ENCODE data around the gene ZBTB7C.

The ZBTB7C gene

DNA sequence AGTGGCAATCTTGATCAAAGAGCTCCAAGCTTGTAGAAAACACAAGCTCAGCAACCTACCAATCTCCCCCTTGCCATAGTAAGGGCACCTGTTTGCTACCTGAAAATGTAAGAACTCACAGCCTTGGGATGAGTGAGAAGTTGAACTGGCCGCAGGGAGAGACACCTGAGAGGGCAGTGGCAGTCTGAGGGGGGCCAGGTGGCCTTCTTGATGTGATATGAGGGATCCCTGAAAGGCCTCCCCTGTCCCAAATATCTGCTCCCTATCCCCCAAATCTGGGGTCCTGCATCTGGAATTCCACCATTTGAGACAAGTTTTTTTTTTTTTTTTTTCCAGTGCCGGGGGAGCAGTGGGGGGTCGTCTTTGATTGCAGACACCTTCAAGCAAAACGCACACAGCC is 248.6 kb downstream of the ZBTB7C start:
- DNase-seq, result no peak

DNA sequence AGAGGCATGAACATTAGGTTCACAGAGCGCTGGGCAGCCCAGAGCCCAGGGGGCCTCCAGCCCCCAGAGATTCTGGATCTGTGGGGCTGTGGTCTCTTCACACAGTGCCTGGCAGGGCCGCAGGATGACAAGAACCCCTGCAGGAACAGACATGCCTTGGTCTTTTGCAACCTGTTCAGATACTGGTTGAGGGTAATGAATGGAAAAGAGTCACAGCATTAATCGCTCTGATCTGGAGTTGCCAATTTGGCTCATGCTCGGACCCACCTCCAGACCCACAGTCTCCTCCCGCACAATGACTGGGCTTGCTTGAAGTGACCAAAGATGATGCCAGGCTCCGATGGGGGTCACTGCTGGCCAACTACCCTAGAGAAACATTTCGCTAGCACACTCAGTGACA is 249.4 kb downstream of the ZBTB7C start:
- DNase-seq, result no peak

DNA sequence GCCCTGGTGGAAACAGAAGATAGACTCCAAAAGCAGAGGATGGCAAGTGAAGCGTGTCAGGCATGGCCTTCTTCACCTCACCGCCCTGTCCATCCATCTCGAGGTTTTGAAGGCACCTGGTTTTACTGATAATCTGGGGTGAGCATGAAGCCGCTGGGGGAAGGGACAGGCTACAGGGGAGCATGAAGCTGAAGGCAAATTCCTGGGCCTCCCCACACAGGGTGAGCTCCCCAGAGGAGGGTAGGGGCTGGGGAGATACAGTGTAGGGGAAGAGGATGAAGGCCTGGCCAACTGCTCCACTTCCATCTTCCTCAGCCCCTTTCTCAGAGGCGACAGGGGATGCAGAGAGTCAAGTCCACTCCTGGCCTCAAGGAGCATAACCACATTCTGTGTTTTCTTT is 250.5 kb downstream of the ZBTB7C start:
- no peak for DNase-seq

DNA sequence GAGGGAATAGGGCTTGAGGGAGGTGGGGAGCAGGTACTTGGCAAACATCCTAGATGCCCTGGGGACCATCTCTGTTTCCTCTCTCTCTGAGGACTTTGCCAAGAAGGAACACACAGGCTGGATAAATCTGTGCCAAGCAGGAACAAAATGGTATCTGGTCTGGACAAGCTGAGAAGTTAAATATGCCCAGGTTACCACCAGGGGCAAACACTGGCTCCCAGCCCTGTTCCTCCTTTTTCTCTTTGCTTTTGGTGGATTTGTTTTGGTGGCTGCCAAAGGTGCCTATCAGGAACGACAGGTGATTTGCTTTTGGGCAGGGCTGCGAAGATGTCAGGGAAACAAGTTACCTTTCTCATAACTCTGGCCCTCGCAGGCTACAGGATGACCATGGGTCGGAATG is 251.2 kb downstream of the ZBTB7C start:
- DNase-seq, result no peak

DNA sequence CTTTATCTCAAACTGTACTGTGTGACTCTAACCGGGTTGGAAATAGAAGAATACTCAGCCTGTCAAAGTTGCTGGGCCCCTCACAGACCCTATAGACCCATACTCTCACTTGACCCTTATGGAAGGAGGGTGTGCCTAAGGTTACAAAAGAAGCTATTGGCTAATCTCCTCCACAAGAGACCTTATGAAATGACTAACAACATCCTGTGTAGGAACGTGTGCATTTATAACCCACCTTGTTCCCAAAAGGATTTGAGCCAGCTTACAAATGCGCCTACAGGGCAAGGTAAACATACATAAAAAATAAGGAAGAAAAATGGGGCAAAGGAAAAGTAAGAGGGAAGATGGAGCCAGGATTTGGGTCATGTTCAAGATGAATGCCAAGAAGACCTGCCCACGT is 253.3 kb downstream of the ZBTB7C start:
- no peak for DNase-seq

DNA sequence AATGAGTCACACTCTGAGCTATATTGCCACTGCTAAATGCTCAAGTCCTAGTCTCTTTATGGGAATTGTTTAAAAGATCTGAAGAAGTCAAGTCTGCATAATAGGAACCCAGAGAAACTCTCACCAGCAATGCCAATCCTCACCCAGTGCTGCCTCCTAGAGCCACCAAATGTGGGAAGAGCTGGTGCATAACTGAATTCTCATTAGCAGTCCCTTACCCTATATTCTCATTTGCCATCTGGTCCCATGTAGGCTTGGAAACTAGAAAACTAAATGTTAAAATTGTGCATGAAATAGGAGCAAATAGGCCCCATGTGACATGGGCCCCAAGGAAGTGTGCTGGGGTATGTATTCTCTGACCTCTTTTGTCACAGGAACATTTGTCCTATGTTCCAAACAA is 254.4 kb downstream of the ZBTB7C start:
- no peak for DNase-seq

DNA sequence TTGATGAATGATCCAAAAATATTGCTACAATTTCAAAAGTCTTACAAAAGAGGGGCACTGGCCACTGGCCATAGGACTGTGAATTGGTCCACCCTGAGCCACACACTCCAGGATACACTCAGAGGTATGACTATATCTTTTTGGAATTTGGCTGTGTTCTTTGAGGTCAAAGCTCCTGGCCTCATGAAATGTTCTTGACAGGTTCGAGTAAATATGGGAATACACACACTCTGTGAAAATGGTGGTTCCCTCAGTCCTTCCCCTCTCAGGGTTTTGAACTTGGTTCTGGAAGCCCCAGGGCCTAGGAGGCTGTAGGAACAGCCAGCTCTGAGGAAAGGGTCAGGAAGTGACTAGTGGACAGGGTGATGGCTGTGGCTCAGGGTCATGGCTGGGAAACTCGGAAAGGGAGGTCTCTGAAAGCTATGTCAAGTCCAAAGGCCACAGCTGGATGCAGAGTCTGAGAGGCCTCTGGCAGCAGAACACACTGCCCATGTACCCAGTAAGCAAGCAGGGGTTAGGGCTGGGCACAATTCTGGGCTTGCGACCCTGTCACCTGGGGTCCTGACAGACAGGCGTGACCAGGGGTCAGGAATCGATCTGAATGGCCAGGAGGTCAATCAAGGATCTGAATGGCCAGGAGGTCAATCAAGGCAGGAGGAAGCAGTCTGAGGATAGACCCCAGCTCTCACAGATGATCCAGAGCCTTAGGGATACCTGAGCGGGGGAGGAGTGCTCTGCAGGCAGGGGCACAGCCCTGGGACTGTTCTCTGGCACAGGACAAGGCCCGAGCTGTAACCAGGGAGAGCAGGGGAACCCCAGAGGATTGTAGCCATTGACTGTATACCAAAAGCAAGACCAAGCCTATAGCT is 255.3 kb downstream of the ZBTB7C start:
- no peak for DNase-seq

DNA sequence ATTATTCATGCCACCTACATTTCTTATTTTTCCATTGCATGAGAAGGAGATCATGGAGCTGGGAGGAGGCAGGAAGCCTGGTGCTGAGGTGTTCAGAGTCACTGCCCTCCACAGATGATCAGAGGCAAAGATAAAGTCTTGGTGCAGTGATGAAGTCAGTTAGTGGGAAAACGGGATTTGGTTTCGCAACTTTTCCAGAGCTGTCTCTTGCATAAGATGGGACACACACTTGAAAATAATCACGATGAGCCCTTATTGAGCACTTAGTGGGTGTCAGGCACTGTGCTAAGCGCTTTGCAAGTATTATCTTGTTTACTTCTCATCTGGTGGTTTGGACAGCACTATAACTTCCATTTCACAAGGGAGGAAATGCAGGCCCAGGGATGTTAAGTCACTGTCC is 256.6 kb downstream of the ZBTB7C start:
- DNase-seq, result no peak

DNA sequence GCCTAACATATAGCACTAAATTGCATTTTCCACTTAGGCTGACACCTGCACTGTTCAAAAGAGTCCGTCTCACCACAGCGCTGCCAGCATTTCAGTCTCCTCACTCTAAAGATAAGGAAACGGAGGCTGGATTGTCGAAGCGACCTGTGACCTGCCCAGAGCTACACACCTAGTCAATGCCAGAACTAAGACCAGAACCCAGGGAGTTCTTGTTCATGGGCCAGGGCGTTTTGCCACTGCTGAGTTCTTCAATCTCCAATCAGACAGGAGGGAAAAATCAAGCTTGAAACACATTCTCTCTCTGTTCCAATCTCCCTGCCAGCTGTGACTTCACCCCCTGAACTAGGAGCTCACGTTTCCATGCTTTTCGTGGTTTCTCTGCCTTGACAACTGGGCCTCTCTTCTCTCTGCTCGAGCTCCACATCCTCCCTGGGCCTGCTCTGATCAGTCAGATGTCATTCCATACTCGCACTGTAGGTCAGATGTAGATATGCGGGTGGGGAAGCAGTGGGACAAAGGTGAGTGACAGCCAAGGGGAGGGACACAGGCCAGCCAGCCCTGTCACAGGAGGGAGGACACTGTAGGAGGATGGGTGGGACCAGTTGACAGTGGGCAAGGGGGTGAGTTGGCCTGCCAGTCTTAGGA is 257.6 kb downstream of the ZBTB7C start:
- no peak for DNase-seq

DNA sequence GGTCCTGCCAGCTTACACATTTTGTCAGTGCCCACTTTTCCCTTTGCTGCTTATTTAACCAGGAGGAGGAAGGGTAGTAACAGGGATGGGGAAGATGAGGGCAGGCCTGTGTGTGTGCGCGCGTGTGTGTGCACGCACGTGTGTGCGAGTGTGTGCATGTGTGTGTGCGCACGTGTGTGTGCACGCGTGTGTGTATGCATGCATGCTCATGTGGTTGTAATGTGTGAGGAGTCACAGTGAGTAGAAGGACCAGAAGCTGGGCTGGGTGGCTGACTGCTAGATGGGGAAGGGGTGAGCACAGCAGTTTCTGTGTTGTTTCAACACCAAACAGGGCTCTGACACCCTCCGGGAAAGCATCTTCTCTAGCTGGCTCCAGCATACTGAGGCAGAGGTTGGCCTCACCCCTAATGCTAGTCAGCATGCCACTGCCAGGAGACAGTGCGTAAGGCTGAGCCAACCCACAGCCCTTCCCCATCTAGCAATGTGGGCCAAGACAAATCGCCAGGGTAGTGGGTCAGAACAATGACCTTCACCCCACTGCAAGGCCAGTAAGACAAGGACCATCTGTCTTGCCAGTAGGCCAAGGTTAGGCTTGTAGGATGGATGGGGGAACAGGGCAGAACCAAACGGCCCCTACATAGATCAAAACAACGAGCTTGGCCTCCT is 260.0 kb downstream of the ZBTB7C start:
- no peak for DNase-seq

DNA sequence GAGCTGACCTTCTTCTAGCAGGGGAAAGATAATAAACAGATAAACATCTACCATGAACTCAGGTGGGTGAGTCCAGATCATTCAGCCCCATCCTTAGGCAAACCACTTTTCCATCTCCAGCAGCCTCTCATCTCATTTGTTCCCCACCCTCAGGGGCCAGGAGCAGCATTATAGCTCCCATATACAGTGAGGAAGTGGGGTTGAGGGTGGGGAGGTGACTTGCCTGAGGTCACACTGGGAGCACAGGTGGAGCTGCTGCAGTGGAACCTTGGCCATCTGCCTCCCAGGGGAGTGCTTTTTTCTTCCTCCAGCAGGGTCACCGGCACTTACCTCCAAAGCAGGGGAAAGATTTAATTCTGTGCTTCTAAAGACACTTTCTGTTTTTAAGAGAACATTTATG is 266.2 kb downstream of the ZBTB7C start:
- DNase-seq, result no peak

DNA sequence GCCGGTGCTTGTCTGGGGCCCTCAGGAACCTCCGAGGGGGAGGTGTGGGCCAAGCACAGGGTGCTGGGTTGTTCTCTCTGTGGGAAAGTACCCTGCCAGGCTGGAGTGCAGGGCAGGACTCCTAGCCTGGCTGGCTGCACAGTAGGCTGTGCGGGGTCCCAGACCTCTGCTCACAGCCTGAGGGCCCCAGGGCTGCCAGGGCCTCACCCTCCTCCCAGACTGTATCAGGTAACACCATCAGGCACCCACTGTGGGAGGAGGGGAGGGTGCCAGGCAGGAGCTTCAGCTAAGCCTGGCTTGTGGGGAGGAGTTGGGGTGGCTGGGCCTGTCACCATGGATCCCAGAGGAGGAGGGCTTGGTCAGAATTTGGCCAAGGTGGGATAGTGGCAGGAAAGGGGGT is 266.8 kb downstream of the ZBTB7C start:
- no peak for DNase-seq

DNA sequence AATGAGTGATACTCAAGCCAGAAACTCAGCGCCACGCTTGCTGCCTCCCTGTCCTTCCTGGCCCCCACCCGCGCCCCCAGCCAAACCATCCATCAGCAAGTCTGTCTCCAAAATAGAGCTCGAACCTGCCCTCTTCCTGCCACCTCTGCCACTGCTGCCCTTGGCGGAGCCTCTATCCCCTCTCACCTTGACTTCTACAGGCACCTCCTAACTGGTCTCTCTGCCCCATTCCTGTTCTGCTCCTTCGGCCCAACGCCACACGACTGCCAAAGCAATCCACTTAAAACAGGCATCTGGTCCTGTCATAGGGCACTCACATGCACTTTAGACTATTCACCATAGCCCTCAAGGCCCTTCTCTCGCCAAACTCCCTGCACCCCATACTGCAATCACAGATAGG is 268.5 kb downstream of the ZBTB7C start:
- no peak for DNase-seq

DNA sequence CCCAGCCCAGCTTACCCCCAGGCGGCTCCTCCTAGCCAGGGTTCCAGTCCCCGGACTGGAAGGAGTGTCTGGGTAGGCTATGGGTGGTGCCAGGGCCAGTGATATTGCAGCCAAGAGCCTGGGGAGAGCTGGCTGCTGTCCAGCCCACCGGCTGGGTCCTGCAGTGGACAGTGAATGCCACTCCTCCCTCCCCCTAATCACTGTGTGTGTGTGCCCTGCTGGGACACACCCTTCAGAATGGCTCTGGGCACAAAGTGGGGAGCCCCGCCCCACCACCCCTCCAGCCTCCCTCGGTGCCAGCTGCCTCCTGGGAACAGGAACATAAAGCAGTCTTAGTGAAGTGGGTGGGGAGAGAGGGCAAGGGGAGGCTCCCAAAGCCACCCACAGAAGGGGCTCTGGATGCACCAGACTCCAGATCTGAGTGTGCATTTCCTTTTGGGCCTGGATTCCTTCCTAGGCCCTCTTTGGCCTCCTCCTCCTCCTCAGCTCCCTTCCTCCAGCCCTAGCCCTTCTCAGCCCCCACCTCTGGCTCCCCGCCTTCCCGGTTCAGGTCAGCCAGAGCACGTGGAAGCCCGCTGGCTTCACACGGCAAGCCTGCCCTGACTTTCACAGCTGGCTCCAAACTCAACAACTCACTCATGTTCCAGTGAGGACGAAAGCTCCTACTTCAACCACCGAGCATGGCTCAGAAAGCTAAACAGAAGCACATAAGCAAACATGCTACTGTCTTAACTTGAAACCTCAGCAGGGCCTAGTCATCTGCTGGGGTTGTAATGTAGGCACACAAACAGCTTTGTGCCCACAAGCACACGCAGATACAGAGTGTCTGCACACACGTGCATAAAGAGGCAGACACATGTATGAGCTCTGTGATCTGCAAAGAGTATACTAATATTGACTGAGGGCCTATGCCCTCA is 269.5 kb downstream of the ZBTB7C start:
- DNase-seq, result no peak

DNA sequence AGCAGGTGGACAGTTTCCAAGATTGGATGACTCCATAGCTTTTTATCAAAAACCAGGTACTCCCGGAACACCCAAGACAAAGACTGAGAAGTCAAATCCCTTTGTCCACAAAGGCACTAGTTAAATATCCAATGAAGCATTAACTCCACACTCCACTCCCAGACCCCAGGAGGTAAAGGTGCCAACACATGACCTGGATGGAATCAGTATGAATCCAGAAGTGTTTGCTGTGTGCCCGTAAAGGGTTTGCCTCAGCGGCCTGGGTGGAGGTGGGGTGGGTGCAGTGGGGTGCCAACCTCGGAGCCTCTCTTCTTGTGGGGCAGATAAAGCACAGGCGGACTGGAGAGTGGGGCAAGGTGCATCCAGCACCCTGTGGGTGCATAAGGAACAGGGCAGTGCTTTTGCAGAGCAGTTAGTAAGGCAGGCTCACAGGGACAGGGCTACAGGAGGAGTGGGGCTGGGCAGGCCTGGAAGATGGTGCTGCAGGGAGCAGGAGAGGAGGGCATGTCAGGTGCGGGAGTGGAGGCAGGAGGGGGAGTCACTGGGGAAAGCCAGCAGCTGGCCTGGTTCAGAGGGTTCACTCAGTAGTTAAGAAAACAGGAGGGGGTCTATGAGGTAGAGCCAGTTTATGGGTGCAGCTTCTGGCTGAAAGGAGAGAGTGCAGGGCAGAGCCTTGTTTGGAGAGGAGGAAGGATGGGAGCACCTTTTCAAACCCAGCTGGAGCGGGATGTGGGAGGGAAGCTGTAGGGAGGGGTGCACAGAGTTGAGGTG is 270.3 kb downstream of the ZBTB7C start:
- no peak for DNase-seq

DNA sequence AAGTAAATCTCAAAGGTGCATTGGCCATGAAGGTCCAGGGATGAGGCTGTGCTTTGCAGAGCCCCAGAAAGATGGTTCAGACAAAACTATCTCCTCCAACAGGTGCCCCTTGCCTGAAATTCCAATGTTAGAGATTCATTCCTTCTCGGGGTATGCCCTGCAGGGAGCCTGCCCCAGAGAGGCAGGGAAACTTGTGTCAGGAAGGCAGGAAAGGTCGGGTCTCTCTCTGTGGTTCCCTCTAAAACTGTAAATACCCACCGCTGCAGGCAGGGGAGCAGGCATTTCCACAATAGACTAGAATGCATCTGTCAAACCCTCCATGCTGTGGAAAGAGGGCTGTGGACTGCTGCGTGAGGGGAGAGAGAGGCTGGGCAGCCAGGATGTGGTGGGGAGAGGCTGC is 271.0 kb downstream of the ZBTB7C start:
- no peak for DNase-seq

DNA sequence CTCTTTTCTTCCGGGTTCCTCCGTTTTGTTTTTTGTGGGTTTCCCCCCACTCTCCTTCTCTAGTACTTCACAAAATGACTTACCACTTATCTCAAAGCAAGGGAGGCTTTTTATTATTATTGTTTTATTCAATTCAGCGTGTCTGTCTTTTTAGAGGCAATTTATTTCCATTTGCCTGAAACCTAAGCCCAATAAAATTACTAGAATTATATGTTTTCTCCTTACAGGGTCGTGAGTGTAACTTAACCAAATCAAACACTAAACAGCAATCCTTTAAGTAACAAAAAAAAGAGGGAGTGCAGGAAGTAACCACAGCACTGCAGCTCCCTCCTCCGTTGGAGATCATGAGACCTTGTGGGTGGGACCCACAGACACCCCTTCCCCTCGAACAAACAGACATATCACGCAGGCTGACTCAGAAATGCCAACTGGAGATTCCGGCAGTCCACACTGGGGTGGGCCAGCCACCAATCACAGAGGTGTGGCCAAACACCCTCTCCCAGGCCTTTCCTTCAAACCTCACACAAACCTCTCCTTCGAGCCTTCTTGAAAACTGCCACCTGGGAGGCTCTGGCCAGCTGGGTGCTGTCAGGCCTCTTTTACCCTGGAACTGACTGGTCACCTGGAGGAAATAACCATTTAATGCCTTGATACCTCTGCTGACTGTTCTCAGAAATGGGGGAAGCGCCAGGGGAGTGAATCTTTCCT is 271.7 kb downstream of the ZBTB7C start:
- no peak for DNase-seq

DNA sequence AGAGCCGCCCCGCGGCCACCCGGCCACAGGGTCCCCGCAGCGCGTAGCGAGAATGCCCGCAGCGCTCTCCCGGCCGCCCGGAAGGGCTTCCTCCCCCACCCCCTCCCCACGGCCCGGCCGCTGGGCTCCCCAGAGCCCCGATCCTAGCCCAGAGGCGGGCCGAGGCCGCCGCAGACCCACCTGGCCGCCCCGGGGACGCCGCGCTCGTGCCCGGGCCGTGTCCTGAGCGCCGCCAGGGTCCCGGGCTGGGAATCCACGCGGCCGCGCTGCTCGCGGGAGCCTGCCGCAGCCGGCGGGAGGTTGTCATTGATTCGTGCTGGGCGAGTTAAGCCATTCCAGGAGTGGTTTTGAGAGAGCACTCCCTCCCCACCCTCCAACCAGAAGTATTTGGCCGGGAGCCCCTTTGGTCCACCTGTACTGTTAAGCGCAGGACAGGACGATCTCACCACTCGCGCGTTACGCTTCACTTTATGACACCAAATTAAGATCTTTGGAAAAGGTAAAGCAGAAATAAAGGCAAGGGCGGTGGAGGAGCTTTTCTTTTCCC is 272.3 kb downstream of the ZBTB7C start:
- no peak for DNase-seq

DNA sequence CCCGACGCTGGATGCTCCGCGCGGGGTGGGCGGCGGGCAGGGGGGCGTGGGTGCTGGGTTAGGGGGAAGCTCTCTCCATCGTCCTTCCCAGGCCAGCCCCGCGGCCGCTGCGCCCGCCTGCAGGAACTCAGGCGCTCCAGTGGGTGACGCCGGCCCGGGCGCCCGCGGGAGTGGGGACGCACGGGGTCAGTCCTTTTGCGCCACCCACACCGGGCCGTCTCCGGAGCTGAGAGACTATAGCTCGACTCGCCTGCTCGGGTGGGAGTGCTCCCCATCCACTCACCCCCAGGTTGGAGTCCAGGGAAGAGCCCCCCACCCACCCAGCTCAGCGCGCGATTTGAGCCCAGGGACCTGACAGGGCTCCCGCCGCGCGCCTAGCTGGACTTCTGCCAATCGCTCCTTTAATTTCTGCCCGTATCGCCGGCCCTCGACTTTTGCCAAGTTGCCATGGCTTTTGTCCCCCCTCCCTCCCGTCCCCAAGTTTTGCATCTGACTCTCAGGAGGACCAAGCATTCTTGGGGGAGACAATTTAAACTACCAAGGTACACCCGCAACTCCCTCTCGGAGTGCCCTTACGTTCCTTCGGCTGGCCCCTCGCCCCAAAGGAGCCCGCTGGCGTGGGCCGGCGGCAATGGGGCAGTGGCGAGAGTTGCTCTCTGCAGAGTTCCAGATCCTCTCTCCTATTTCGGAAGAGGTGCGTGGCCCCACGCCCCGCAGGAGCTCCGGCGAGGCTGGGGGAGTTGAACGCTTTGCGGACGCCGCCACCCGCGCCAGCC is 272.9 kb downstream of the ZBTB7C start:
- no peak for DNase-seq

DNA sequence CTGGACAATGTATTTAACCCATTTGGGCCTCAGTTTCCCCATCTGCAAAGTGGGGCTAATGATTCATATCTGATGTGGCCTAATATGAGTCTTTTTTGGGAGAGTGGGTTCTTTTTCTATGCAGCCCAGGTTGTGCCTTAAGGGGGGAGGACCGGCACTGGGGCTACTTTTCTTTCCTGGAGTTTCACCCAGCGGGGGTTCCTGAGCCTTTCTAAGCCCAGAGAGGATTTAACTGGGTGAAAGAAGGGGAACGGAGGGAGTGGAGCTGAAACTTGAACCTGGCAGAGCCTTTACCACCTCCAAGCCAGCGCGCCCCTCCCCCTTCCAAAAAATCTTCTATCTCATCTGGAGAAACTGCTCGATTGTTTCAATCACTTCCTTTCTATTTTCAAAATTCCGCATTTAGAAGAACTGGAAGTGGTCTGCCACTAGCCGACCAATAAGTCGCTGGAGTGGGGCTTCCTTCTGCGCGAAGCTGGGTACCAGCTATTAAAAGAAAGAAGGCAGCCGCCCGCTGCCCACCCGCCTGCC is 273.7 kb downstream of the ZBTB7C start:
- no peak for DNase-seq
